Gastrocnemius medialis (tissue), 4 donors: Measurements from ENCODE around the gene WNT3.

Experiments
- CTCF ChIP-seq, 5 experiments: fragments of 450-650 bp in 3 of 5; fragments of 200-600 bp in 2 of 5; sonication (generic) in 2 of 5; IDR thresholded peaks in 4 of 5; conservative IDR thresholded peaks in 1 of 5; 1 replicate in 4 of 5; 2 replicates in 1 of 5; pipeline ENCODE4 v1.5.1; 2016 to 2019; ENCODE audit warnings: antibody characterized with exemption in 5 of 5, mild to moderate bottlenecking in 3 of 5, moderate library complexity in 3 of 5
- POLR2A ChIP-seq, 2 donors: fragments of 450-650 bp; IDR thresholded peaks; one replicate each; pipeline ENCODE4 v1.6.1; 2017; ENCODE audit warnings: antibody characterized with exemption in 2 of 2, mild to moderate bottlenecking in 2 of 2, moderate library complexity in 2 of 2

- TF ChIP-seq CTCF (IDR thresholded peaks at IDR 0.05 in 4 of 5, conservative IDR thresholded peaks at IDR 0.05 in 1 of 5) = no peak
- no peak for TF ChIP-seq POLR2A (IDR thresholded peaks at IDR 0.05)
Measured at GRCh38 chr17:46809110-46809571, 9.4 kb downstream of the WNT3 start.
